GM20431 (cell line): ENCODE results near the gene IL1RAP.

ENCODE experiments used
- in situ Hi-C: fragments of 300-500 bp; cut with MseI, MboI; formaldehyde crosslinking; loops from one replicate; pipeline ENCODE4 v1.15.0; 2020; ENCODE audit warnings: low sequenced_read_pairs; ENCODE audit not compliant: unreplicated experiment

The IL1RAP gene

GRCh38 chr3:190597291-190597690 is 83.4 kb downstream of the IL1RAP start:
- in situ Hi-C loops, result no loop called here

- in situ Hi-C loops, result no loop called here
Observed at GRCh38 chr3:190601622-190602021, 87.7 kb downstream of the IL1RAP start.

- in situ Hi-C loops, result no loop called here
Observed at GRCh38 chr3:190605385-190605784, 91.5 kb downstream of the IL1RAP start.

GRCh38 chr3:190606596-190606995 is 92.7 kb downstream of the IL1RAP start:
- in situ Hi-C loops, result no loop called here

- in situ Hi-C loops, result no loop called here
Observed at GRCh38 chr3:190607021-190607420, 93.1 kb downstream of the IL1RAP start.

- in situ Hi-C loops, result no loop called here
Observed at GRCh38 chr3:190608850-190609589, 95.1 kb downstream of the IL1RAP start.

- in situ Hi-C loops, result no loop called here
Observed at GRCh38 chr3:190614226-190615059, 100.6 kb downstream of the IL1RAP start.

- in situ Hi-C loops, result no loop called here
Observed at GRCh38 chr3:190615060-190615384, 101.1 kb downstream of the IL1RAP start.

- in situ Hi-C loops, result no loop called here
Observed at GRCh38 chr3:190615607-190616006, 101.7 kb downstream of the IL1RAP start.

- in situ Hi-C loops, result no loop called here
Observed at GRCh38 chr3:190616637-190617036, 102.8 kb downstream of the IL1RAP start.

GRCh38 chr3:190617185-190617584 is 103.3 kb downstream of the IL1RAP start:
- in situ Hi-C loops, result no loop called here

GRCh38 chr3:190618330-190619030 is 104.6 kb downstream of the IL1RAP start:
- in situ Hi-C loops, result no loop called here

GRCh38 chr3:190619353-190619752 is 105.5 kb downstream of the IL1RAP start:
- in situ Hi-C loops, result no loop called here

GRCh38 chr3:190619761-190620160 is 105.9 kb downstream of the IL1RAP start:
- in situ Hi-C loops, result no loop called here

- in situ Hi-C loops, result no loop called here
Observed at GRCh38 chr3:190620886-190621608, 107.2 kb downstream of the IL1RAP start.

- in situ Hi-C loops, result no loop called here
Observed at GRCh38 chr3:190621927-190622326, 108.0 kb downstream of the IL1RAP start.

GRCh38 chr3:190624282-190624681 is 110.4 kb downstream of the IL1RAP start:
- in situ Hi-C loops, result no loop called here

GRCh38 chr3:190626951-190627620 is 113.2 kb downstream of the IL1RAP start:
- in situ Hi-C loops, result no loop called here

- in situ Hi-C loops, result no loop called here
Observed at GRCh38 chr3:190629088-190629487, 115.2 kb downstream of the IL1RAP start.

GRCh38 chr3:190631295-190631694 is 117.4 kb downstream of the IL1RAP start:
- in situ Hi-C loops, result no loop called here
